Neural progenitor cell (in vitro differentiated cells): ENCODE measurements around the gene SEC62.

Experiments used
- EZH2 ChIP-seq: fragments of 200-600 bp; sonication (generic); IDR thresholded peaks from 2 replicates; pipeline ENCODE4 v1.6.1; 2017; ENCODE audit warnings: antibody characterized with exemption, mild to moderate bottlenecking, moderate library complexity
- EZH2phosphoT487 ChIP-seq: fragments of 200-600 bp; sonication (generic); IDR thresholded peaks from 2 replicates; pipeline ENCODE4 v1.6.1; 2017; ENCODE audit warnings: antibody characterized with exemption
- TF ChIP-seq, protein P1 (sequence below): fragments of 200-600 bp; sonication (generic); IDR thresholded peaks from 2 replicates; pipeline ENCODE4 v1.5.1; 2017; ENCODE audit warnings: antibody characterized with exemption, mild to moderate bottlenecking

DNA sequence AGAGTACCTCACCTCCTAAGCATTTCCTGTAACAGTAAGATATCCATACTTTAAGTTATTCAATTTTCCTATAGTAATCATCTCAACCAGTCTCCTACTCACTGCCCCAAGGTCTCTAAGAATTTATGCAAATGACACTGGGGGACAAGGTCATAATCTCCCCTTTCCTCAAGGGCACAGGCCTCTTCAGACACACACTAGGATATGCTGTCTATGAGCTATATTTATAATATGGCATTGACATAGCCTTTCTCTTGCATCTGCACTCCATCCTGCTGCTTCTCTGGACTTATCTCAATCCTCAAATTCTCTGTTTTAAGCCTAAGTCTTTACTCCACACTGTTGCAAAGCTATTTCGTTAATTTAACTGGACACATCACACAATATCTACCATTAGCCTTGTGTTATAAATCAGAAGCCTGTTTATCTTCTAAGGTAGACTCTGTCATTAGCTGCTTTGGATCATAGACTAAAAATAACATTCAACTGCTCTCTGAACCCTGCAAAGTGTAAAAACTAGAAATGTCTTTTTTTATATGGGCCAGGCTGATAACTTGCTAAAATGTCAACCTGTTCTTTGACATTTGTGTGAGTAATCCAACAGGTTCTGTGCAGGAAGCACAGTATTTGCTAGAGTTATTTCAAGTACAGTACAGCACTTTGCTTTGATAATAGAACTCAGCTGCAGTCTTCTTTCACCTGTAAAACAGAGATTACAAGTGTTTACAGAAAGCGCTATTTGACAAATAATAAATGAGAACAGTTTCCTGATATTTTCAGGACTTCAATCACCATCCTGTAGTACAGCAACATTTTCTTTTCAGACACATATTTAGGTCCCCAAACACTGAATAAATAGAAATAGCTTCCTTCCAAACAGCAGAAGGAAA lies 17.8 kb upstream of the SEC62 start:
- TF ChIP-seq EZH2 = no peak
- TF ChIP-seq, protein P1, sequence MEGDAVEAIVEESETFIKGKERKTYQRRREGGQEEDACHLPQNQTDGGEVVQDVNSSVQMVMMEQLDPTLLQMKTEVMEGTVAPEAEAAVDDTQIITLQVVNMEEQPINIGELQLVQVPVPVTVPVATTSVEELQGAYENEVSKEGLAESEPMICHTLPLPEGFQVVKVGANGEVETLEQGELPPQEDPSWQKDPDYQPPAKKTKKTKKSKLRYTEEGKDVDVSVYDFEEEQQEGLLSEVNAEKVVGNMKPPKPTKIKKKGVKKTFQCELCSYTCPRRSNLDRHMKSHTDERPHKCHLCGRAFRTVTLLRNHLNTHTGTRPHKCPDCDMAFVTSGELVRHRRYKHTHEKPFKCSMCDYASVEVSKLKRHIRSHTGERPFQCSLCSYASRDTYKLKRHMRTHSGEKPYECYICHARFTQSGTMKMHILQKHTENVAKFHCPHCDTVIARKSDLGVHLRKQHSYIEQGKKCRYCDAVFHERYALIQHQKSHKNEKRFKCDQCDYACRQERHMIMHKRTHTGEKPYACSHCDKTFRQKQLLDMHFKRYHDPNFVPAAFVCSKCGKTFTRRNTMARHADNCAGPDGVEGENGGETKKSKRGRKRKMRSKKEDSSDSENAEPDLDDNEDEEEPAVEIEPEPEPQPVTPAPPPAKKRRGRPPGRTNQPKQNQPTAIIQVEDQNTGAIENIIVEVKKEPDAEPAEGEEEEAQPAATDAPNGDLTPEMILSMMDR = no peak
- TF ChIP-seq EZH2phosphoT487 = no peak
